Mesothelial cell of epicardium (in vitro differentiated cells): Measurements from ENCODE around the gene CD82. TPM values are rescaled to one million over a fixed set of nuclear protein-coding genes. Genes with fewer than 3 reads are reported as not detected.

Source experiments
- DNase-seq, 2 experiments: peaks; one replicate each; pipeline ENCODE4 v3.0.0; 2021; ENCODE audit warnings: low spot score in 2 of 2; ENCODE audit not compliant: unreplicated experiment in 2 of 2
- H3K27ac Mint-ChIP-seq: 2 replicates; pipeline ENCODE4 v1.8.0; 2021; ENCODE audit warnings: mixed read lengths
- H3K27me3 Mint-ChIP-seq: 2 replicates; pipeline ENCODE4 v1.8.0; 2021; ENCODE audit warnings: low read depth, mixed read lengths
- H3K36me3 Mint-ChIP-seq: 2 replicates; pipeline ENCODE4 v1.8.0; 2021; ENCODE audit warnings: mixed read lengths
- H3K4me1 Mint-ChIP-seq: 2 replicates; pipeline ENCODE4 v1.8.0; 2021; ENCODE audit warnings: mixed read lengths
- H3K4me3 Mint-ChIP-seq: 2 replicates; pipeline ENCODE4 v1.8.0; 2021; ENCODE audit warnings: mild to moderate bottlenecking, moderate library complexity, mixed read lengths
- H3K9me3 Mint-ChIP-seq: 2 replicates; pipeline ENCODE4 v1.8.0; 2021; ENCODE audit warnings: mixed read lengths
- total RNA-seq: library from RNA; stranded (reverse); gene quantifications from 3 replicates; pipeline ENCODE4 v1.2.1, GENCODE V29; 2021
- TF ChIP-seq, protein P1 (sequence below): fragments of 200-600 bp; sonication (generic); IDR thresholded peaks from one replicate; pipeline ENCODE4 v1.5.0; 2021; ENCODE audit warnings: antibody characterized with exemption; ENCODE audit not compliant: unreplicated experiment

Gene CD82
- total RNA-seq, 1 donor from 2014 or later = 11.2 TPM

DNA sequence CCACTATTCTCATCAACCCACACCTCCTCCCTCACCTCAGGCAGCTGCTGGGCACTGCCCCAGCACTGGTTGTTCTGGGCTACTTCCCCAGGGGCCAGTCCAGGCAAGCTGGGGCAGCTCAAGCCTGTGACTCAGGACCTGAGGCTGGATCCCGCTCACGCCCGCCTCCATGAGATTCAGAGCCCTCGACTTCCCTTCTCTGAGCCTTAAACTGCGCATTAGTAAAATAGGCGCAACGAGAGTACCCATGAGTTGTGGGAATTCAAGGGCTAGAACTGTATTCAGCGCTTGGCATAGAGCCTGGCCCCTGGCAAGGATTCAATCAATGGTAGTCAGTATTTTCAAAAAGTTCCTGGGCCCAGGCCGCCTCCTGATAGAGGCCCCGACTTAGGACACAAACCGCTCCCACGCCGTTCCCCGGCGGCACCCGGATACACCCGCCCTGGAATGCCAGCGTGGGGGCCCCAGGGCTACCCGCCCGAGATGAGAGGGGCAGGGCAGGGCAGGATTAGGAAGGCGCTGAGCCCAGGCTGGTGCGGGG, 723 bp upstream of the CD82 start:
- peaks cover 19% of the 10 kb centered on the region for H3K4me1 Mint-ChIP-seq
- peaks cover 2% of the 10 kb centered on the region for H3K27me3 Mint-ChIP-seq
- TF ChIP-seq, protein P1, sequence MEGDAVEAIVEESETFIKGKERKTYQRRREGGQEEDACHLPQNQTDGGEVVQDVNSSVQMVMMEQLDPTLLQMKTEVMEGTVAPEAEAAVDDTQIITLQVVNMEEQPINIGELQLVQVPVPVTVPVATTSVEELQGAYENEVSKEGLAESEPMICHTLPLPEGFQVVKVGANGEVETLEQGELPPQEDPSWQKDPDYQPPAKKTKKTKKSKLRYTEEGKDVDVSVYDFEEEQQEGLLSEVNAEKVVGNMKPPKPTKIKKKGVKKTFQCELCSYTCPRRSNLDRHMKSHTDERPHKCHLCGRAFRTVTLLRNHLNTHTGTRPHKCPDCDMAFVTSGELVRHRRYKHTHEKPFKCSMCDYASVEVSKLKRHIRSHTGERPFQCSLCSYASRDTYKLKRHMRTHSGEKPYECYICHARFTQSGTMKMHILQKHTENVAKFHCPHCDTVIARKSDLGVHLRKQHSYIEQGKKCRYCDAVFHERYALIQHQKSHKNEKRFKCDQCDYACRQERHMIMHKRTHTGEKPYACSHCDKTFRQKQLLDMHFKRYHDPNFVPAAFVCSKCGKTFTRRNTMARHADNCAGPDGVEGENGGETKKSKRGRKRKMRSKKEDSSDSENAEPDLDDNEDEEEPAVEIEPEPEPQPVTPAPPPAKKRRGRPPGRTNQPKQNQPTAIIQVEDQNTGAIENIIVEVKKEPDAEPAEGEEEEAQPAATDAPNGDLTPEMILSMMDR = no peak
- no peaks in the 10 kb centered on the region for H3K9me3 Mint-ChIP-seq
- no peaks in the 10 kb centered on the region for H3K36me3 Mint-ChIP-seq
- H3K4me3 Mint-ChIP-seq = peak overlapping the region; percentile 68
- no peak for DNase-seq
- peak overlapping the region; percentile 97 for H3K27ac Mint-ChIP-seq

DNA sequence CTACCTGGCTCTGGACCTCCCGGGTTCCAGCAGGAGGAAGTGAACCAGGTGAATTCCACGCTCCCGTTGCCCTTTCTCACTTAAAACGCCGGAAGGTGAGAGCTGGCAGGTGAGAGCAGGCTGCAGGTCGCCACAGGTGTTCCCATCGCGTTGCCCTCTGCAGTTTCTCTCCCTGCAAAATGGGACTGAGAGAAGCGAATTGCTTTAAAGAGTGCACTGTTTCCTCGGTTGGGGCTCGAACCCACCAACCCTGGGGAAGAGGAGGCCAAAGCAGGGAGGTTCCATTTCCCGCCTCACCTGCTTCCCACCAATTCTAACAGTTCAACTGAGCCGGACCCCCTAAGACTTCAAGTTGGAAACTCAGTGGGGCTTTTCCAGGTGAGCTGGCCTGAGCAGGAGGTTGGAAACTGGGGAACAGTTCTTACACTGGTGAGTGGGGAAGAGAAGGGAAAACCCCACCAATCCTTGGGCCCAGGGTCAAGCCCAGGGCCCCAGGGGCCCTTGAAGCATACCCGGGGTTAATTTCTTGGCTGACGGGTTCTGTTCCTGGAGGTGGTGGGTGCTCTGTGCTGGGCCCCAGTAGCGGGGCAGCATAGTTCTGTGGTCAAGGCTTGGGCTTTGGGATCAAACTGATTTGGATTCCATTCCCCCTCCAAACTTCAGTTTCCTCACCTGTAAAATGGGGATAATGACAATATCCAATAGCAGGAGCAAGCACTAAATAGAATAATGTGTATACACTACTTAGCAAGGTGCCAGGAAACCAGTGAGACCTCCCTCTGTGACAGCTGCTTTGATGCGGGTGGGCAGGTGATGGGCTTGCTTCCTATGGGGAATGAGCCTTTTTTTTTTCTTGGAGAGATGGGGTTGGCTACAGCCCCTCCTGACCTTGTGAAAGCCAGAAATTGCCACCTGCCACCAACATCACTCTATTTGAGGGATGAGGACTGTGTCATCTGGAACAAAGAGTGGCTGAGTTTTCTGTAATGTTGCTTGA, 788 bp downstream of the CD82 start:
- no peak for DNase-seq
- no peaks in the 10 kb centered on the region for H3K9me3 Mint-ChIP-seq
- H3K27ac Mint-ChIP-seq = no peak overlapping the region
- TF ChIP-seq, protein P1 = no peak
- H3K27me3 Mint-ChIP-seq = no peaks in the 10 kb centered on the region
- H3K36me3 Mint-ChIP-seq = no peaks in the 10 kb centered on the region
- H3K4me3 Mint-ChIP-seq = peak overlapping the region; percentile 66
- peaks cover 19% of the 10 kb centered on the region for H3K4me1 Mint-ChIP-seq

DNA sequence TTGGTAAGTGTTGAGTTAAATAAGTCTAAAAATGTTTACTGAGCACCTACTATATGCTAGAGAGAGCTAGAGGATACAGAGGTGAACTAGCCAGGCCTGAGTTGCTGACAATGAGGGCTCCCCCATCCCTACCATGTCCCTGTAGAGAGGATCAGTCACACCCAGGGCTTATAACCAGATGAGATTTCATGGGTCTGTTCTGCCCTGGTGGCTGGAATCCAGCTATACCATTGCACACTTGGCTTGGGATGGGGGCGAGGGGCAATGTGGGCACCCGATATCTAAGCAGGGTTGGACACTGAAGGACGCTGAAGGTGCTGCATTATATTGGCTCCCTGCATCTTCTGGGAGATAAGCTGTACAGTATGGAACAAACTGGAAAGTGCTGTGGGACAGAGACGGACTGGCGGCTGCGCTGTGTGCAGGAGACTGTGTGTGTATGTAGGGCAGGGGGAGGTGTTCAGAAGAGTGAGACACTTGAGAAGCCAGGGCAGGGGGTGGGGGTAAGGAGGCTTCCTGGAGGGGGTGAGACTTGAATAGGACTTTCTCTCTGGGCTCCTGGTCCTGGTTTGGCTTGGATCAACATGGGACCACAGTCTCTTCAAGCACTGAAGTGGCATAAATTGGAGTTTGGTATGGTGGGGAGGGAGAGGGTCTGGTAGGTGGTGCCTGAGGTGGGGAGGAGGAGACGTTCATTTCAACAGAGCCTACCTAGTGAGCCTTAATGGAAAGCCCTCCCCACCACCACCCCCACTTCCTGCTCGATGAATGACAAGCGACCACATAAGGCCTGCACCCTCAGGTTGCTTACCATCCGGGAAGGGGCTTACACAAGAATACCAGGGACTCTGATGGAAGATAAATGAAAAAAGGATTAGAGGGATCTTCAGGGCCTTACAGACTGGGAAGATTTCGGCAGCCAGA, 1.8 kb downstream of the CD82 start:
- no peak overlapping the region for H3K4me3 Mint-ChIP-seq
- TF ChIP-seq, protein P1 = no peak
- H3K36me3 Mint-ChIP-seq = no peaks in the 10 kb centered on the region
- no peak overlapping the region for H3K27ac Mint-ChIP-seq
- H3K27me3 Mint-ChIP-seq = no peaks in the 10 kb centered on the region
- DNase-seq = no peak
- H3K9me3 Mint-ChIP-seq = no peaks in the 10 kb centered on the region
- H3K4me1 Mint-ChIP-seq = peaks cover 23% of the 10 kb centered on the region

DNA sequence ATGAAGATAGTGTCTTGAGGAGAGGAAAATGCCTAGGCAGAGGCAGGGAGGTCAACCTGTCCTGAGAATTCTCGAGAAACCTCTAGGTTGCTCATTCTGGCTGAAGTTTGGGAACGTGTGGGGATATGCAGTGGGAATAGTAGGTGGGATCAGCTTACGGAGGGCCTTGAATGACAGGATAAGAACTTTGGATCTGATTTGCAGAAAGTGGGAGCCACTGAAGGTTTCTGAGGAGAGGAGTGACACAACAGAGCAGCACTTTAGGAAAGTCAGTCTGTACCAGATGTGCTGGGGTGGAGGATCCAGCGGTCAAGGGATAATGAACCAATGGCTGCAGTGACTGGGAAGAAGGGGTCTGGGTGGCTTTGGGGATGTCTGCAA, 2.4 kb downstream of the CD82 start:
- Mint-ChIP-seq H3K4me1 (peaks cover 24% of the 10 kb centered on the region), H3K9me3 (no peaks in the 10 kb centered on the region), H3K27me3 (no peaks in the 10 kb centered on the region), H3K36me3 (no peaks in the 10 kb centered on the region), H3K4me3 (no peak overlapping the region), H3K27ac (no peak overlapping the region)
- no peak for DNase-seq
- TF ChIP-seq, protein P1 = no peak

DNA sequence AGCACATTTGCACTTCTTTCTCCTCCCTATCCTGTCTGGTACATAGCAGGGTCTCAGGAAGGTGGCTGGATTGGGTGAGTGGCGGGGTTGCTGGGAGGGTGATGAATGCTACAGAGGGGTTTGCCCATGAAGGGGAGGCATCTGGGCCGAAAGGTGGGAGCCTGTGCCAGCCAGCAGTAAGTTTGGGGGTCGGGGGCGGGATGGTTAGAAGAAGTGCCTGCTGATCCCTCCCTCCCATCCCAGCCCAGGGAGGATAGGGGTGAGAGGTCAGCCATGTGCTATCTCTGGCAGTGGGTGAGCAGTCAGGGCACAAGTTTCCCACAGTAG, 2.8 kb downstream of the CD82 start:
- no peak for DNase-seq
- Mint-ChIP-seq H3K4me1 (peaks cover 23% of the 10 kb centered on the region), H3K4me3 (no peak overlapping the region), H3K9me3 (no peaks in the 10 kb centered on the region), H3K36me3 (no peaks in the 10 kb centered on the region), H3K27me3 (no peaks in the 10 kb centered on the region), H3K27ac (no peak overlapping the region)
- TF ChIP-seq, protein P1 = no peak
